Tibial artery (tissue), 4 donors: ENCODE data around the gene ARNT2.

ENCODE experiments used
- DNase-seq, 2 donors: peaks; one replicate each; pipeline ENCODE4 v3.0.0-alpha.2; 2019
- H3K27ac ChIP-seq, 2 donors: fragments of 200-600 bp; sonication (generic) in 1 of 2; 1 replicate in 1 of 2; 2 replicates in 1 of 2; pipeline ENCODE4 v1.5.1; 2018 to 2019; ENCODE audit warnings: mild to moderate bottlenecking in 1 of 2
- H3K27me3 ChIP-seq, 2 donors: fragments of 200-600 bp; sonication (generic) in 1 of 2; one replicate each; pipeline versions ENCODE4 v1.5.1 to v1.6.0; 2016 to 2019
- H3K36me3 ChIP-seq, 3 donors: fragments of 200-600 bp; sonication (generic) in 2 of 3; one replicate each; pipeline ENCODE4 v1.5.1; 2016 to 2019; ENCODE audit warnings: mild to moderate bottlenecking in 2 of 3
- H3K4me1 ChIP-seq, 4 donors: fragments of 200-600 bp; sonication (generic) in 2 of 4; 1 replicate in 3 of 4; 2 replicates in 1 of 4; pipeline ENCODE4 v1.5.1; 2016 to 2019
- H3K4me3 ChIP-seq, 2 donors: fragments of 200-600 bp; sonication (generic) in 1 of 2; 1 replicate in 1 of 2; 2 replicates in 1 of 2; pipeline ENCODE4 v1.5.1; 2018 to 2019; ENCODE audit warnings: mild to moderate bottlenecking in 2 of 2
- H3K9me3 ChIP-seq, 3 donors: fragments of 200-600 bp; sonication (generic) in 1 of 3; one replicate each; pipeline ENCODE4 v1.5.1; 2016 to 2019
- intact Hi-C: fragments of 100-400 bp; cut with DNase I; formaldehyde crosslinking; loops from one replicate; pipeline ENCODE4 v1.15.0; 2023; ENCODE audit warnings: low total_unique reads
- TF ChIP-seq, protein P1 (sequence below), 2 experiments: fragments of 200-600 bp in 1 of 2; fragments of 450-650 bp in 1 of 2; IDR thresholded peaks; one replicate each; pipeline ENCODE4 v1.5.1; 2017 to 2019; ENCODE audit warnings: antibody characterized with exemption in 2 of 2, mild to moderate bottlenecking in 1 of 2, moderate library complexity in 1 of 2

The ARNT2 gene

DNA sequence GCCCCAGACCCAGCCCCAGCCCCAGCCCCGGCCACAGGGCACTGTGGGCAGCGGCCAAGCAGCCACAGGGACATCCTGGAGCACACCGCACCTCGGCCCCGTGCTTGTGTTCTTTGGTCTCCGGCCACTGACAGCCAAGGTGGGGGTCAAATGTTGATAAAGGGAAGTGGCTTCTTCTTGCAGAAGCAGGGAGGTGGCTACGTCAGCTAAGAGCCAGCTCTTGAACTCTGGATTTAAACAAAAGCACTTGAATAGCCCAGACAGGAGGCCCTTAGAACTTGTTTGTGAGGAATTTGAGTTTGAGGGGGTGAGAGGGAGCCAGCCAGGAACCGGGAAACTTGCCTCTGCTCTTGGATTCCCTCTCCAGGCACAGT, 155.1 kb downstream of the ARNT2 start:
- Histone ChIP-seq H3K4me1 (no peaks in the 10 kb centered on the region), H3K27ac (no peak overlapping the region), H3K9me3 (no peaks in the 10 kb centered on the region), H3K27me3 (no peaks in the 10 kb centered on the region), H3K36me3 (peaks cover 0 to 53% (median 0%) of the 10 kb centered on the region in 3 donors), H3K4me3 (no peak overlapping the region)
- intact Hi-C loops, result no loop called here
- TF ChIP-seq, protein P1, sequence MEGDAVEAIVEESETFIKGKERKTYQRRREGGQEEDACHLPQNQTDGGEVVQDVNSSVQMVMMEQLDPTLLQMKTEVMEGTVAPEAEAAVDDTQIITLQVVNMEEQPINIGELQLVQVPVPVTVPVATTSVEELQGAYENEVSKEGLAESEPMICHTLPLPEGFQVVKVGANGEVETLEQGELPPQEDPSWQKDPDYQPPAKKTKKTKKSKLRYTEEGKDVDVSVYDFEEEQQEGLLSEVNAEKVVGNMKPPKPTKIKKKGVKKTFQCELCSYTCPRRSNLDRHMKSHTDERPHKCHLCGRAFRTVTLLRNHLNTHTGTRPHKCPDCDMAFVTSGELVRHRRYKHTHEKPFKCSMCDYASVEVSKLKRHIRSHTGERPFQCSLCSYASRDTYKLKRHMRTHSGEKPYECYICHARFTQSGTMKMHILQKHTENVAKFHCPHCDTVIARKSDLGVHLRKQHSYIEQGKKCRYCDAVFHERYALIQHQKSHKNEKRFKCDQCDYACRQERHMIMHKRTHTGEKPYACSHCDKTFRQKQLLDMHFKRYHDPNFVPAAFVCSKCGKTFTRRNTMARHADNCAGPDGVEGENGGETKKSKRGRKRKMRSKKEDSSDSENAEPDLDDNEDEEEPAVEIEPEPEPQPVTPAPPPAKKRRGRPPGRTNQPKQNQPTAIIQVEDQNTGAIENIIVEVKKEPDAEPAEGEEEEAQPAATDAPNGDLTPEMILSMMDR (IDR thresholded peaks at IDR 0.05), result no peak
- DNase-seq, result no peak

DNA sequence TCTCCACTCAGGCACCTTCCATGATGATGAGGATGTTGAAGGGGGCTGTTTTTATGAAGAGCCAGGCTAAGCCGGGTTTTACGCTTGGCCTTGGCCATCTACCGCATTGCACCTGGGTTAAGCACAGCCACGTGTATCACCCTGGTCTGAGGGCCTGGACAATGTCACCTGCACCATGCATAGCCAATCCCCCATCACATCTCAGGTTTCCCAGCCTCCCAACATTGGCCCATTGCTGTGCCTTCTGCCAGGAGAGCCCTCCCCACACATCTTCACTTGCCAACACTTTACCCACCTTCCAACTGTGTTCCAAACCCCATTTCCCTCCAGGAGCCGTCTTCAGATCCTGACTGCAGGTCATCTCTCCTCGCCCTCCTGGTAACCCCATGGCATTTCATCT, 155.6 kb downstream of the ARNT2 start:
- DNase-seq, result no peak
- Histone ChIP-seq H3K27ac (no peak overlapping the region), H3K36me3 (peaks cover 0 to 55% (median 0%) of the 10 kb centered on the region in 3 donors), H3K9me3 (no peaks in the 10 kb centered on the region), H3K4me3 (no peak overlapping the region), H3K27me3 (no peaks in the 10 kb centered on the region), H3K4me1 (no peaks in the 10 kb centered on the region)
- TF ChIP-seq, protein P1 (IDR thresholded peaks at IDR 0.05), result no peak
- intact Hi-C loops, result loop anchor here (10.0 kb wide), 1 partner anchor 105 kb away; no protein-coding TSS in a partner anchor

DNA sequence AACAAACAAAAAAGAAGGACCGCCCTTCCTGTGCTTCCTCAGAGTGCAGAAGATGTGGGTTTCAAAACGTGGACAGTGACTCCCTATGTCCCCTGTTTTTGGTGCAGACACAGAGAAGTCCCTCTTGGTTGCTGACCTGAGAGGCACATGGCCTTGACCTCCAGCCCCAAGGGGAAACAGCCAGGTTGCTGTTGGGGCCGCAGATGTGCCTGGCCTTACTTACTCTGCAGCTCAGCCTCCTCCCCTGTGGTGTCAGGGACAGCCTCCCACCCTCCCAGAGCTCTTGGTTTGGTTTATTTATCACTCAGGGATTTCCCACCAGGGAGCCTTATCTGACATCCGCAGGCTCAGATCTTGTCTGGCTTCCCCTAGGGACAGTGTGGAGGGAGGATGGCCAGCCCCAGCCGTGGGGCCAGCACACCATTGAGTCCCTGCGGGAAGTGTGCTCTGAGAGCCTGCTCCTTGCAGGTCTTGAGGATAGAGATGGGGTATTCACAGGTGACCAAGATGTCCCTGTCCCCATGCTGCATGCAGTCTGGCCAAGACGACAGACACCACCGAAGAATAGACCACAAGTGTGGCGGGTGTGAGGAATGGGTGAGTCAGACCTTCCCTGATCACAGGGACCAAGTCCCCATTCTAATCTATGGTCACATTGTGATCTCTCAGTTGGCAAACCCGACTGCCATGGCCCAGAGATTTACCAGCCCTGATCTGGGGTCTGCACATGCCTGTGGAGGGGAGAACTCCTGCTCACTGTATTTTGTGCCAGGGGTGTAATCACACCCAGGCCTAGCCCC, 156.6 kb downstream of the ARNT2 start:
- no peak overlapping the region for H3K4me3 ChIP-seq
- TF ChIP-seq, protein P1 (IDR thresholded peaks at IDR 0.05), result no peak
- no peaks in the 10 kb centered on the region for H3K27me3 ChIP-seq
- peaks cover 0 to 48% (median 0%) of the 10 kb centered on the region in 3 donors for H3K36me3 ChIP-seq
- no peaks in the 10 kb centered on the region for H3K4me1 ChIP-seq
- H3K27ac ChIP-seq, result no peak overlapping the region
- intact Hi-C loops, result loop anchor here (10.0 kb wide), 1 partner anchor 106 kb away; no protein-coding TSS in a partner anchor
- H3K9me3 ChIP-seq, result no peaks in the 10 kb centered on the region
- DNase-seq, result no peak

DNA sequence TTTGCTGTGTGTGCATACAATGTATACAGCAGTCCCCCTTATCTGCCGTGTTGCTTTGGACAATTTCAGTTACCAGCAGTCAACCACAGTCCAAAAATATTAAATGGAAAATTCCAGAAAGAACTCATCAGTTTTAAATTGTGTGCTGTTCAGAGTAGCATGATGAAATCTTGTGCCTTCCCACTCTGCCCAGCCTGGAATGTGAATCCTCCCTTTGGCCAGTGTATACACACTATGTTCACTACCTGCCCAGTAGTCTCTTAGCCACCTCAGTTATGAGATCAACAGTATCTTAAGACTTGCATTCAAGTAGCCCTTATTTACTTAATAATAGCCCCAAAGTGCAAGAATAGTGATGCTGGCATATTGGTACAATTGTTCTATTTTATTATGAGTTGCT, 157.3 kb downstream of the ARNT2 start:
- intact Hi-C loops, result loop anchor here (10.0 kb wide), 1 partner anchor 107 kb away; no protein-coding TSS in a partner anchor
- H3K36me3 ChIP-seq, result peaks cover 0 to 50% (median 0%) of the 10 kb centered on the region in 3 donors
- H3K27ac ChIP-seq, result no peak overlapping the region
- TF ChIP-seq, protein P1 (IDR thresholded peaks at IDR 0.05), result no peak
- no peak for DNase-seq
- no peaks in the 10 kb centered on the region for H3K4me1 ChIP-seq
- no peak overlapping the region for H3K4me3 ChIP-seq
- no peaks in the 10 kb centered on the region for H3K9me3 ChIP-seq
- no peaks in the 10 kb centered on the region for H3K27me3 ChIP-seq

GRCh38 chr15:80562033-80562432, 157.9 kb downstream of the ARNT2 start:
- Histone ChIP-seq H3K4me1 (no peaks in the 10 kb centered on the region), H3K9me3 (no peaks in the 10 kb centered on the region), H3K4me3 (no peak overlapping the region), H3K36me3 (peaks cover 0 to 46% (median 0%) of the 10 kb centered on the region in 3 donors), H3K27ac (no peak overlapping the region), H3K27me3 (no peaks in the 10 kb centered on the region)
- intact Hi-C loops, result loop anchor here (10.0 kb wide), 1 partner anchor 107 kb away; no protein-coding TSS in a partner anchor
- peak in 1 of 2 donors; percentile 67 for DNase-seq
- TF ChIP-seq, protein P1 (IDR thresholded peaks at IDR 0.05), result no peak
